ENCODE measurements around the gene HPCAL1.

The HPCAL1 gene

GRCh38 chr2:10402062-10402585, 99.4 kb downstream of the HPCAL1 start:
- TF ChIP-seq, protein P1, sequence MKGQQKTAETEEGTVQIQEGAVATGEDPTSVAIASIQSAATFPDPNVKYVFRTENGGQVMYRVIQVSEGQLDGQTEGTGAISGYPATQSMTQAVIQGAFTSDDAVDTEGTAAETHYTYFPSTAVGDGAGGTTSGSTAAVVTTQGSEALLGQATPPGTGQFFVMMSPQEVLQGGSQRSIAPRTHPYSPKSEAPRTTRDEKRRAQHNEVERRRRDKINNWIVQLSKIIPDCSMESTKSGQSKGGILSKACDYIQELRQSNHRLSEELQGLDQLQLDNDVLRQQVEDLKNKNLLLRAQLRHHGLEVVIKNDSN (IDR thresholded peaks at IDR 0.05), result no peak
- TF ChIP-seq ZBTB7A (IDR thresholded peaks at IDR 0.05; ENCODE audit: low read depth) (no peak), EP300 (IDR thresholded peaks at IDR 0.05; ENCODE audit: borderline replicate concordance) (no peak), TEAD4 (IDR thresholded peaks at IDR 0.05) (no peak), FOXM1 (IDR thresholded peaks at IDR 0.05; ENCODE audit: borderline replicate concordance, low read depth) (no peak), CEBPB (IDR thresholded peaks at IDR 0.05) (no peak), CREB1 (IDR thresholded peaks at IDR 0.05; ENCODE audit: low read depth) (no peak), NFIC (IDR thresholded peaks at IDR 0.05) (no peak), EGR1 (IDR thresholded peaks at IDR 0.05) (no peak), YY1 (IDR thresholded peaks at IDR 0.05; ENCODE audit: low read depth) (no peak)

DNA sequence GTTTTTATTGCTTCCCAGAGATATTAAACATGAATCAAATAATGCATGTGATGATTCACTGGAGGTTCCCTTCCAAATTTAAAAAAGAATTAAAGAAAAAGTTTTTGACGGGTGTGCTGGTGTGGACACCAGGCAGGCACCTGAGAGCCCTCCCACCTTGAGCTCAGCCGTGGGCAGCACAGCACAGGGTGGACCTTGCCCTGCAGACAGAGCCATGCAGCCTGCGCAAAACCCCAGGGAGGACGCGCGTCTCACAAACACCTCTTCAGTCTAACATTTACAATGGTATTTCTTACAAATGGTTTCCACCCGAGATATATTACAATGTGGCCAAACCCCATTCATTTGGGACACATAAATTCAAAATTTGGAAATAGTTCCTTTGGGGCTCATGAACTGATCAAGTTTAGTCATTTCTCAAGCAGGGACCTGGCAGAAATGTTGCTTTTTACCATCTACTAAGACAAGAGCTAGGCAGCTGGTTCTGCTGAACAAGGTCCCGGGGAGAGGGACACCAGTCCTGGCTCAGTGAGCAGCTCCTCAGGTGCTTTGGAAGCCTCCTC, 100.0 kb downstream of the HPCAL1 start:
- TF ChIP-seq EGR1 (IDR thresholded peaks at IDR 0.05) (no peak), ZBTB7A (IDR thresholded peaks at IDR 0.05; ENCODE audit: low read depth) (no peak), TEAD4 (IDR thresholded peaks at IDR 0.05) (no peak), REST (IDR thresholded peaks at IDR 0.05; ENCODE audit: low read depth) (no peak), TCF12 (IDR thresholded peaks at IDR 0.05; ENCODE audit: low read depth) (no peak), CREB1 (IDR thresholded peaks at IDR 0.05; ENCODE audit: low read depth) (no peak), MAX (IDR thresholded peaks at IDR 0.05) (no peak)

GRCh38 chr2:10404324-10405143, 101.8 kb downstream of the HPCAL1 start:
- TF ChIP-seq FOXM1 (IDR thresholded peaks at IDR 0.05; ENCODE audit: borderline replicate concordance, low read depth), result no peak
- TF ChIP-seq TAF1 (IDR thresholded peaks at IDR 0.05; ENCODE audit: low read depth), result no peak
- TF ChIP-seq ZBTB7A (IDR thresholded peaks at IDR 0.05; ENCODE audit: low read depth), result no peak
- TF ChIP-seq REST (IDR thresholded peaks at IDR 0.05; ENCODE audit: low read depth), result no peak
- TF ChIP-seq MAX (IDR thresholded peaks at IDR 0.05), result no peak
- TF ChIP-seq CREB1 (IDR thresholded peaks at IDR 0.05; ENCODE audit: low read depth), result no peak
- no peak for TF ChIP-seq NFIC (IDR thresholded peaks at IDR 0.05)
- no peak for TF ChIP-seq CEBPB (IDR thresholded peaks at IDR 0.05)
- TF ChIP-seq, protein P1 (IDR thresholded peaks at IDR 0.05), result no peak
- no peak for TF ChIP-seq EGR1 (IDR thresholded peaks at IDR 0.05)
- TF ChIP-seq TCF12 (IDR thresholded peaks at IDR 0.05; ENCODE audit: low read depth), result no peak
- TF ChIP-seq RAD21 (IDR thresholded peaks at IDR 0.05; ENCODE audit: low read depth), result no peak
- TF ChIP-seq EP300 (IDR thresholded peaks at IDR 0.05; ENCODE audit: borderline replicate concordance), result no peak
- no peak for TF ChIP-seq YY1 (IDR thresholded peaks at IDR 0.05; ENCODE audit: low read depth)
- TF ChIP-seq TEAD4 (IDR thresholded peaks at IDR 0.05), result no peak

DNA sequence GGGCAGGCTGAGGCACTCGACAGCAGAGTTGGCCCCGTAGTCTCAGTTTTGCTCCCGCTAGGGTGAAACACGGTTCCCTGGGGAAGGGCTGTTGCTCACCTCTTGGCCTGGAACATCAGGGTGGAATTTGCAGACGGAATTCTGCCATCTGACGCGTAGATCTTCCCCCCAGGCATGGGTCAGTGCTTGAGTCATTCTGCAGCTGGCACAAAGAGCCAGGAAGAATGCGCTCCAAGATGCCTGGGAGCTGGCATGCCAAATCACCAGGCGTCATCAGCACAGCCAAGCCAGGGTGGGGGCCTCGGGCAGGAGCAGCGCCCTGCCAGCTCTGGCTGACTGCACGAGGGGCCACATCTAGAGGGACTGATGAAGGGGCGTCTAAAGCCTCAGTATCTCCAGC, 102.7 kb downstream of the HPCAL1 start:
- peak; percentile 60; the same call in 1 of the 2 replicates for TF ChIP-seq TEAD4 (IDR thresholded peaks at IDR 0.05)
- 0 out of 2 replicates have a peak, but pooled peaks have one; percentile 19 for TF ChIP-seq EP300 (IDR thresholded peaks at IDR 0.05; ENCODE audit: borderline replicate concordance)
- no peak for TF ChIP-seq RAD21 (IDR thresholded peaks at IDR 0.05; ENCODE audit: low read depth)
- TF ChIP-seq, protein P1 (IDR thresholded peaks at IDR 0.05), result no peak

DNA sequence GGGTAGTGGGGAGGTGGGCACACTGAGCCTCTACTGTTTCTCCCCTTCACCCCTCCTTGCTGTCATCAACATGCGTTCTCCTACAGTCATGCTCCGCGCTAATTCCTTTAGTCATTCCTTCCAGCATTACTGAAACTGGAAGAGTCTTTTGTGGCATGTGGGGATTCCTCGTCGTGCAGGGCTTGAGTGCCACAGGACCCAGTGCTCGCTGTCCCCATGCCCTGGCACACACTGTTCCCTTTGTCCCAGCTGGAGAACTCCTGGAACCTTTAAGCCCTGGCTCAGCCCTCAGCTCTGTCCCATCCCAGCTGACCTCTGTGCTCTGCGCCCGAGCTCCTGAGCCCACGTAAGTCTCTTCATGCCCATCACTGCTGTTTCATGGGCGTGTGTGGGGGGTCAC, 103.3 kb downstream of the HPCAL1 start:
- TF ChIP-seq MAX (IDR thresholded peaks at IDR 0.05), result no peak
- no peak for TF ChIP-seq REST (IDR thresholded peaks at IDR 0.05; ENCODE audit: low read depth)
- no peak for TF ChIP-seq CEBPB (IDR thresholded peaks at IDR 0.05)
- no peak for TF ChIP-seq FOXM1 (IDR thresholded peaks at IDR 0.05; ENCODE audit: borderline replicate concordance, low read depth)
- TF ChIP-seq, protein P1 (IDR thresholded peaks at IDR 0.05), result no peak
- TF ChIP-seq CREB1 (IDR thresholded peaks at IDR 0.05; ENCODE audit: low read depth), result no peak
- no peak for TF ChIP-seq EGR1 (IDR thresholded peaks at IDR 0.05)
- no peak for TF ChIP-seq NFIC (IDR thresholded peaks at IDR 0.05)
- no peak for TF ChIP-seq RAD21 (IDR thresholded peaks at IDR 0.05; ENCODE audit: low read depth)
- TF ChIP-seq TAF1 (IDR thresholded peaks at IDR 0.05; ENCODE audit: low read depth), result no peak
- TF ChIP-seq ZBTB7A (IDR thresholded peaks at IDR 0.05; ENCODE audit: low read depth), result no peak
- TF ChIP-seq YY1 (IDR thresholded peaks at IDR 0.05; ENCODE audit: low read depth), result no peak
- TF ChIP-seq EP300 (IDR thresholded peaks at IDR 0.05; ENCODE audit: borderline replicate concordance), result no peak
- TF ChIP-seq TCF12 (IDR thresholded peaks at IDR 0.05; ENCODE audit: low read depth), result no peak
- TF ChIP-seq TEAD4 (IDR thresholded peaks at IDR 0.05), result no peak
